GOT3 (cell line): ENCODE measurements around the gene RGS14.
A peak's percentile ranks its signal among the peaks of the same experiment; 100 is the strongest.
"Not testable (repeated sequence)": the region's sequence is repeated elsewhere in the genome, so short reads cannot be mapped to it uniquely, and the experiment has no call there.

Source experiments
- DNase-seq: peaks from one replicate; lab custom pipeline; 2025; ENCODE audit warnings: mixed read lengths; lab: John Stamatoyannopoulos, UW

The RGS14 gene

GRCh38 chr5:177349762-177350161, 8.0 kb upstream of the RGS14 start:
- DNase-seq = no peak

- DNase-seq = no peak
Measured at GRCh38 chr5:177350776-177351391, 6.8 kb upstream of the RGS14 start.

GRCh38 chr5:177351392-177352329, 6.1 kb upstream of the RGS14 start, which contains the start of gene LMAN2:
TSS of gene LMAN2 (minus strand) at chr5:177351668. CDS start at chr5:177351647, 21 bp downstream.
- peak; percentile 98 for DNase-seq

GRCh38 chr5:177353093-177353492, 4.6 kb upstream of the RGS14 start:
- DNase-seq = no peak

- no peak for DNase-seq
Measured at GRCh38 chr5:177354256-177354655, 3.5 kb upstream of the RGS14 start.

- no peak for DNase-seq
Measured at GRCh38 chr5:177354711-177355110, 3.0 kb upstream of the RGS14 start.

GRCh38 chr5:177355162-177355867, 2.4 kb upstream of the RGS14 start:
- DNase-seq = no peak

- no peak for DNase-seq
Measured at GRCh38 chr5:177355868-177356168, 1.9 kb upstream of the RGS14 start.

- no peak for DNase-seq
Measured at GRCh38 chr5:177356746-177357145, 978 bp upstream of the RGS14 start.

GRCh38 chr5:177357146-177357458, 622 bp upstream of the RGS14 start:
- no peak for DNase-seq

GRCh38 chr5:177358370-177358819, 671 bp downstream of the RGS14 start:
- DNase-seq = no peak

- no peak for DNase-seq
Measured at GRCh38 chr5:177359451-177359851, 1.7 kb downstream of the RGS14 start.

GRCh38 chr5:177359860-177360259, 2.1 kb downstream of the RGS14 start:
- no peak for DNase-seq

- DNase-seq = not testable (repeated sequence)
Measured at GRCh38 chr5:177360740-177361139, 3.0 kb downstream of the RGS14 start.

- DNase-seq = no peak
Measured at GRCh38 chr5:177361418-177362291, 3.9 kb downstream of the RGS14 start.

GRCh38 chr5:177362292-177362609, 4.5 kb downstream of the RGS14 start:
- DNase-seq = no peak

GRCh38 chr5:177362610-177363507, 5.1 kb downstream of the RGS14 start:
- DNase-seq = no peak

- DNase-seq = no peak
Measured at GRCh38 chr5:177363565-177363964, 5.8 kb downstream of the RGS14 start.

GRCh38 chr5:177364159-177364962, 6.6 kb downstream of the RGS14 start:
- DNase-seq = no peak
